HEK293T (cell line): Measurements from ENCODE around the gene UVRAG.

Source experiments
- ELF4 ChIP-seq: fragments of 450-650 bp; IDR thresholded peaks from 2 replicates; pipeline ENCODE4 v1.6.1; 2017; ENCODE audit warnings: antibody characterized with exemption
- HDGF ChIP-seq: fragments of 450-650 bp; IDR thresholded peaks from 2 replicates; pipeline ENCODE4 v1.6.1; 2017; ENCODE audit warnings: antibody characterized with exemption, borderline replicate concordance

DNA sequence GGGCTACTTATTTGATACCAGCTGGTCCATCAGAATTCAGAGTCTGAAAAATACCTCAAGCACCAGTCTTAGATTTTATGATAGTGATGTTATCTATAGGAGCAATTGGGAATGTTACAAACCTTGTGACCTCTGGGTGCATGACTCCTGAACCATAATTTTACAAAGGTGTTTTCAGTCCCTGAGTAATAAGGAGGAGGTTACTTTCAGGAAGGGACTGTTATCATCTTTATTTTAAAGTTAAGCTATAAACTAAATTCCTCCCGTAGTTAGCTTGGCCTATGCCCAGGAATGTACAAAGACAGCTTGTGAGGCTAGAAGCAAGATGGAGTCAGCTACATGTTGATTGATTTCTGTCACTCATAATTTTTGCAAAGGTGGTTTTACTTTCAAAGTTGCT lies 101.9 kb downstream of the UVRAG start:
- TF ChIP-seq ELF4 (no peak), HDGF (no peak)
